GM12878 (cell line): ENCODE results near the gene EIF2B5. TPM values are rescaled to one million over a fixed set of nuclear protein-coding genes. Genes with fewer than 3 reads are reported as not detected.

ENCODE experiments used
- ATAC-seq: fragments of 200-7000 bp; cut with Tn5 transposase; 3 replicates; pipeline ENCODE4 v1.9.1; 2020; ENCODE audit warnings: mild to moderate bottlenecking, moderate library complexity
- BruUV-seq: library from RNA; stranded (reverse); fragments of 400-500 nt; replicated peaks from 2 replicates; lab custom pipeline; 2021; lab: Mats Ljungman, UMichigan
- CTCF ChIA-PET: fragments of 300-600 bp; sonication (Branson Sonifier 250); formaldehyde crosslinking; extraction: SDS; loops from one replicate; lab custom pipeline; 2021; ENCODE audit warnings: inconsistent platforms; lab: Yijun Ruan, JAX
- POLR2A ChIA-PET: fragments of 350-600 bp; formaldehyde crosslinking; extraction: SDS; loops from one replicate; lab custom pipeline; 2021; ENCODE audit warnings: inconsistent platforms; lab: Charles Lee
- RAD21 ChIA-PET: fragments of 300-600 bp; sonication (Branson Sonifier 250); formaldehyde crosslinking; loops from one replicate; lab custom pipeline; 2023; ENCODE audit warnings: antibody characterized with exemption; ENCODE audit not compliant: unreplicated experiment; lab: Charles Lee
- SMC1A ChIA-PET: fragments of 300-600 bp; sonication (Branson Sonifier 250); formaldehyde crosslinking; loops from one replicate; lab custom pipeline; 2023; ENCODE audit not compliant: unreplicated experiment, uncharacterized antibody; lab: Charles Lee
- DNase-seq: peaks from one replicate; pipeline ENCODE4 v3.0.0-alpha.2; 2011; ENCODE audit warnings: low read depth, low spot score
- FAIRE-seq: peaks from 3 replicates; lab custom pipeline; 2011; peaks lifted over from hg19 to GRCh38; lab: Jason Lieb, UNC
- H2AFZ ChIP-seq: 2 replicates; pipeline ENCODE4 v1.6.0; 2011; ENCODE audit warnings: low read depth, low read length, control low read depth; ENCODE audit not compliant: control insufficient read depth
- H3K27ac ChIP-seq: 2 replicates; pipeline ENCODE4 v1.5.1; 2011; ENCODE audit warnings: control low read depth; ENCODE audit not compliant: control insufficient read depth, insufficient read depth
- H3K27me3 ChIP-seq, 2 experiments: replicated peaks in 1 of 2; 2 replicates each; pipeline versions ENCODE4 v1.6.0 to v1.6.1; 2011; ENCODE audit warnings: low read length in 1 of 2; ENCODE audit not compliant: control insufficient read depth in 2 of 2, insufficient read depth in 2 of 2
- H3K36me3 ChIP-seq, 2 experiments: 2 replicates each; pipeline ENCODE4 v1.5.1; 2011; ENCODE audit warnings: low read length in 1 of 2; ENCODE audit not compliant: control insufficient read depth in 2 of 2, insufficient read depth in 2 of 2
- H3K4me1 ChIP-seq: 2 replicates; pipeline ENCODE4 v1.6.1; 2011; ENCODE audit warnings: mild to moderate bottlenecking, low read length, moderate library complexity, mixed read lengths; ENCODE audit not compliant: control insufficient read depth, insufficient read depth
- H3K4me2 ChIP-seq: 2 replicates; pipeline ENCODE4 v1.6.0; 2011; ENCODE audit warnings: control low read depth; ENCODE audit not compliant: control insufficient read depth, insufficient read depth
- H3K4me3 ChIP-seq: fragments of 200-600 bp; sonication (generic); 2 replicates; pipeline ENCODE4 v1.5.1; 2016
- H3K79me2 ChIP-seq: 2 replicates; pipeline ENCODE4 v1.6.0; 2011; ENCODE audit warnings: low read length; ENCODE audit not compliant: control insufficient read depth, insufficient read depth
- H3K9ac ChIP-seq: 2 replicates; pipeline ENCODE4 v1.8.0; 2011; ENCODE audit warnings: low read length, control low read depth, mixed read lengths; ENCODE audit not compliant: control insufficient read depth, insufficient read depth
- H3K9me3 ChIP-seq: replicated peaks from 3 replicates; pipeline ENCODE4 v1.5.1; 2011; ENCODE audit warnings: mild to moderate bottlenecking, low read length; ENCODE audit not compliant: control insufficient read depth, insufficient read depth
- H4K20me1 ChIP-seq: 2 replicates; pipeline ENCODE4 v1.6.0; 2011; ENCODE audit not compliant: control insufficient read depth, insufficient read depth
- CHD2 ChIP-seq: IDR thresholded peaks from 2 replicates; pipeline ENCODE4 v1.6.1; 2011; ENCODE audit warnings: low read depth, low read length, improper control_type of control experiment, borderline replicate concordance
- CREM ChIP-seq: IDR thresholded peaks from 2 replicates; pipeline ENCODE4 v1.6.1; 2014; ENCODE audit warnings: antibody characterized with exemption, low read depth
- GATAD2B ChIP-seq: fragments of 450-650 bp; conservative IDR thresholded peaks from 2 replicates; pipeline ENCODE4 v1.6.1; 2017; ENCODE audit warnings: low read depth, mild to moderate bottlenecking, moderate library complexity
- JUNB ChIP-seq: IDR thresholded peaks from 2 replicates; pipeline ENCODE4 v1.6.1; 2016; ENCODE audit warnings: antibody characterized with exemption, mild to moderate bottlenecking
- KDM1A ChIP-seq: fragments of 200-600 bp; sonication (generic); IDR thresholded peaks from 2 replicates; pipeline ENCODE4 v1.6.1; 2016; ENCODE audit warnings: borderline replicate concordance
- PRDM15 ChIP-seq: fragments of 450-650 bp; formaldehyde crosslinking; IDR thresholded peaks from 2 replicates; pipeline ENCODE4 v1.4.0; 2020; ENCODE audit warnings: mild to moderate bottlenecking, moderate library complexity
- RAD21 ChIP-seq: IDR thresholded peaks from 2 replicates; pipeline ENCODE4 v1.6.1; 2011; ENCODE audit warnings: mild to moderate bottlenecking, low read depth, low read length, moderate library complexity; ENCODE audit not compliant: insufficient read depth
- SMAD5 ChIP-seq: IDR thresholded peaks from 2 replicates; pipeline ENCODE4 v1.6.1; 2016; ENCODE audit warnings: antibody characterized with exemption, low read depth
- SMARCA5 ChIP-seq: fragments of 450-650 bp; IDR thresholded peaks from 2 replicates; pipeline ENCODE4 v1.6.1; 2017; ENCODE audit warnings: mild to moderate bottlenecking
- STAT3 ChIP-seq: IDR thresholded peaks from 2 replicates; pipeline ENCODE4 v1.6.1; 2011; ENCODE audit warnings: low read depth, low read length, improper control_type of control experiment
- ZBTB11 ChIP-seq: fragments of 450-650 bp; formaldehyde crosslinking; IDR thresholded peaks from 2 replicates; pipeline ENCODE4 v1.5.0; 2022; ENCODE audit warnings: mild to moderate bottlenecking, missing genetic modification characterization
- WGBS: methylation state at CpG from one replicate; pipeline ENCODE4 v1.1.6; 2016; ENCODE audit warnings: low lambda C conversion rate; ENCODE audit not compliant: insufficient replicate concordance, insufficient coverage; ENCODE audit errors: missing lambda C conversion rate; 5-methylcytosine and 5-hydroxymethylcytosine counted together
- in situ Hi-C: fragments of 300-500 bp; cut with MboI; formaldehyde crosslinking; loops from 9 replicates; pipeline ENCODE4 v1.14.3; 2018; ENCODE audit warnings: mixed read lengths
- intact Hi-C: fragments of 100-400 bp; cut with micrococcal nuclease; formaldehyde crosslinking; loops from one replicate; pipeline ENCODE4 v1.14.2; 2022; ENCODE audit not compliant: unreplicated experiment
- polyA plus RNA-seq, 11 experiments: library from polyadenylated mRNA; depleted of rRNA in 4 of 11; unstranded in 6 of 11; stranded (reverse) in 5 of 11; fragments of >200 nt; fragmentation: Nextera tagmentation in 4 of 11; fragmentation: Illumina TruSeq in 1 of 11; extraction: Ambion mirVana in 4 of 11; extraction: Trizol in 1 of 11; gene quantifications; 1 replicate in 1 of 11; 2 replicates in 10 of 11; pipeline versions ENCODE4 v1.2.1 to v1.2.3, GENCODE V29; 2011 to 2016; ENCODE audit warnings: inconsistent platforms in 2 of 11, missing spikeins in 2 of 11, low read depth in 1 of 11
- total RNA-seq, 4 experiments: library from RNA; depleted of rRNA in 3 of 4; stranded (reverse); fragments of >200 nt in 3 of 4; fragmentation: Illumina TruSeq in 1 of 4; extraction: Trizol in 1 of 4; gene quantifications; 2 replicates each; pipeline versions ENCODE4 v1.2.1 to v1.2.3, GENCODE V29; 2013 to 2021
- TF ChIP-seq, protein P1 (sequence below): IDR thresholded peaks from 2 replicates; pipeline ENCODE4 v1.6.1; 2012; ENCODE audit warnings: low read depth, low read length, improper control_type of control experiment
- TF ChIP-seq, protein P2 (sequence below): fragments of 450-650 bp; conservative IDR thresholded peaks from 2 replicates; pipeline ENCODE4 v1.6.1; 2017; ENCODE audit warnings: mild to moderate bottlenecking, moderate library complexity

Gene EIF2B5
- total and polyA plus RNA-seq, 10 of the 15 experiments (the other 5 are each of a cell fraction or from before 2014, with no cell fraction given) = 13.7 to 82.7 (median 52.2) TPM

GRCh38 chr3:184189421-184189820 is 54.3 kb downstream of the EIF2B5 start:
- Histone ChIP-seq H3K4me2 (no peak overlapping the region), H3K9ac (no peak overlapping the region), H3K4me3 (no peak overlapping the region), H2AFZ (no peak overlapping the region), H3K4me1 (0 out of 2 replicates have a peak, but pooled peaks cover 4% of the 10 kb centered on the region), H3K36me3 (peaks cover 10 to 22% of the 10 kb centered on the region in 2 experiments; a peak in 3 of 4 replicates), H3K79me2 (peaks cover 27% of the 10 kb centered on the region), H3K27ac (no peak overlapping the region), H3K9me3 (no peaks in the 10 kb centered on the region), H4K20me1 (peaks cover 3% of the 10 kb centered on the region; the same call in 1 of the 2 replicates), H3K27me3 (no peaks in the 10 kb centered on the region)
- ChIA-PET SMC1A (no interaction called here), RAD21 (no interaction called here), CTCF (no interaction called here), POLR2A (no interaction called here)
- TF ChIP-seq RAD21 (no peak), CREM (no peak), KDM1A (no peak), PRDM15 (CRISPR knock-in tag) (no peak), ZBTB11 (CRISPR knock-in tag) (no peak), SMARCA5 (no peak), CHD2 (no peak), SMAD5 (no peak), GATAD2B (no peak), STAT3 (no peak), JUNB (no peak)
- TF ChIP-seq, protein P1, sequence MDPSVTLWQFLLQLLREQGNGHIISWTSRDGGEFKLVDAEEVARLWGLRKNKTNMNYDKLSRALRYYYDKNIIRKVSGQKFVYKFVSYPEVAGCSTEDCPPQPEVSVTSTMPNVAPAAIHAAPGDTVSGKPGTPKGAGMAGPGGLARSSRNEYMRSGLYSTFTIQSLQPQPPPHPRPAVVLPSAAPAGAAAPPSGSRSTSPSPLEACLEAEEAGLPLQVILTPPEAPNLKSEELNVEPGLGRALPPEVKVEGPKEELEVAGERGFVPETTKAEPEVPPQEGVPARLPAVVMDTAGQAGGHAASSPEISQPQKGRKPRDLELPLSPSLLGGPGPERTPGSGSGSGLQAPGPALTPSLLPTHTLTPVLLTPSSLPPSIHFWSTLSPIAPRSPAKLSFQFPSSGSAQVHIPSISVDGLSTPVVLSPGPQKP = no peak
- TF ChIP-seq, protein P2, sequence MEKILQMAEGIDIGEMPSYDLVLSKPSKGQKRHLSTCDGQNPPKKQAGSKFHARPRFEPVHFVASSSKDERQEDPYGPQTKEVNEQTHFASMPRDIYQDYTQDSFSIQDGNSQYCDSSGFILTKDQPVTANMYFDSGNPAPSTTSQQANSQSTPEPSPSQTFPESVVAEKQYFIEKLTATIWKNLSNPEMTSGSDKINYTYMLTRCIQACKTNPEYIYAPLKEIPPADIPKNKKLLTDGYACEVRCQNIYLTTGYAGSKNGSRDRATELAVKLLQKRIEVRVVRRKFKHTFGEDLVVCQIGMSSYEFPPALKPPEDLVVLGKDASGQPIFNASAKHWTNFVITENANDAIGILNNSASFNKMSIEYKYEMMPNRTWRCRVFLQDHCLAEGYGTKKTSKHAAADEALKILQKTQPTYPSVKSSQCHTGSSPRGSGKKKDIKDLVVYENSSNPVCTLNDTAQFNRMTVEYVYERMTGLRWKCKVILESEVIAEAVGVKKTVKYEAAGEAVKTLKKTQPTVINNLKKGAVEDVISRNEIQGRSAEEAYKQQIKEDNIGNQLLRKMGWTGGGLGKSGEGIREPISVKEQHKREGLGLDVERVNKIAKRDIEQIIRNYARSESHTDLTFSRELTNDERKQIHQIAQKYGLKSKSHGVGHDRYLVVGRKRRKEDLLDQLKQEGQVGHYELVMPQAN = no peak
- 96% methylated on average over 13 of the region's 13 CpGs for WGBS
- in situ Hi-C loops = no loop called here
- ATAC-seq (no peak), FAIRE-seq (no peak), DNase-seq (no peak)
- intact Hi-C loops = no loop called here
- BruUV-seq = no TSS peak
